HG02970 (cell line): Measurements from ENCODE around the gene WDR26.
"Not testable (repeated sequence)": the region's sequence is repeated elsewhere in the genome, so short reads cannot be mapped to it uniquely, and the experiment has no call there.

Source experiments
- ATAC-seq: cut with Tn5 transposase; IDR thresholded peaks from one replicate; pipeline ENCODE4 v1.9.1; 2021; ENCODE audit warnings: mild to moderate bottlenecking, moderate library complexity, moderate number of reproducible peaks; ENCODE audit not compliant: unreplicated experiment, low FRiP score

The WDR26 gene

GRCh38 chr1:224434691-224435317, at the start of gene WDR26:
Gene WDR26, minus strand, starts transcription at chr1:224434797.
- ATAC-seq, result peak; percentile 74

- not testable (repeated sequence) for ATAC-seq
These were observed 48.6 kb upstream of the WDR26 start for GRCh38 chr1:224483206-224483605.

- ATAC-seq, result no peak
These were observed 48.0 kb upstream of the WDR26 start for GRCh38 chr1:224482619-224483018.

GRCh38 chr1:224481601-224482000, 47.0 kb upstream of the WDR26 start:
- no peak for ATAC-seq

GRCh38 chr1:224480888-224481459, 46.4 kb upstream of the WDR26 start:
- ATAC-seq, result not testable (repeated sequence)

- ATAC-seq, result not testable (repeated sequence)
These were observed 45.6 kb upstream of the WDR26 start for GRCh38 chr1:224480200-224480599.

GRCh38 chr1:224472806-224473205, 38.2 kb upstream of the WDR26 start:
- no peak for ATAC-seq

- no peak for ATAC-seq
These were observed 31.6 kb upstream of the WDR26 start for GRCh38 chr1:224466154-224466553.

- no peak for ATAC-seq
These were observed 25.4 kb upstream of the WDR26 start for GRCh38 chr1:224459966-224460365.

- ATAC-seq, result no peak
These were observed 24.4 kb upstream of the WDR26 start for GRCh38 chr1:224458996-224459395.

GRCh38 chr1:224458296-224458695, 23.7 kb upstream of the WDR26 start:
- no peak for ATAC-seq

GRCh38 chr1:224457782-224458144, 23.2 kb upstream of the WDR26 start:
- no peak for ATAC-seq

- ATAC-seq, result no peak
These were observed 22.0 kb upstream of the WDR26 start for GRCh38 chr1:224456637-224456953.

- ATAC-seq, result no peak
These were observed 19.9 kb upstream of the WDR26 start for GRCh38 chr1:224454402-224455055.

- no peak for ATAC-seq
These were observed 16.2 kb upstream of the WDR26 start for GRCh38 chr1:224450561-224451350.

GRCh38 chr1:224450159-224450558, 15.6 kb upstream of the WDR26 start:
- ATAC-seq, result no peak

- ATAC-seq, result no peak
These were observed 13.9 kb upstream of the WDR26 start for GRCh38 chr1:224448453-224449017.

GRCh38 chr1:224447971-224448370, 13.4 kb upstream of the WDR26 start:
- no peak for ATAC-seq

GRCh38 chr1:224447251-224447650, 12.7 kb upstream of the WDR26 start:
- ATAC-seq, result no peak

- ATAC-seq, result no peak
These were observed 4.4 kb upstream of the WDR26 start for GRCh38 chr1:224438989-224439388.

- ATAC-seq, result no peak
These were observed 1.4 kb upstream of the WDR26 start for GRCh38 chr1:224435999-224436398.
